ENCODE measurements around the gene ABCF1.
"Not testable (repeated sequence)": the region's sequence is repeated elsewhere in the genome, so short reads cannot be mapped to it uniquely, and the experiment has no call there.

Gene ABCF1

DNA sequence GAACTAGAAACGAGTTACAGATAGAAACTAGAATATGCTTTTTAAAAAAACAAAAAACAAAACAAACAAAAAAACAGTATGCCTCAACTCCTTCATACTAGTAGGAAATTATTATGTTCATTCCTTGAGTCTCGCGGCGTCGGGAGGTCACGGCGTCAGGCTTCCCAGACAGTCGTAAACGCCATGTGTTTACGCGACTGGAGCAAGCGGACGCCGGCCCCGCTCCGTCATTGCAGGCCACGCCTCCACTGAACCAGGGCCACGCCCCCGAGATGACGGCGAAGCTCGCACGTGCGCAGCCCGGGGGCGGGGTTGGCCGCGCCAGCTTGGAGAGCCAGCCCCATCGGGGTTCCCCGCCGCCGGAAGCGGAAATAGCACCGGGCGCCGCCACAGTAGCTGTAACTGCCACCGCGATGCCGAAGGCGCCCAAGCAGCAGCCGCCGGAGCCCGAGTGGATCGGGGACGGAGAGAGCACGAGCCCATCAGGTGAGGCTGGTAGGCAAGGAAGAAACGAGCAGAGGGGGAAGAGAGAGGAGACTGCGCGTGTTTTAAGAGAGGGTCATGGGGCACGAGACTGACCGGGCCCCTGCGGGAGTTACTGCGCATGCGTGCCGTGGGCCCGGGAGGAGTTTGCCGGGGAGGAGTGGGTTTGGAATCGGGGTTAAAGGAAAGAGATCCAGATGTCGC, at the start of gene ABCF1:
Gene ABCF1, plus strand, starts transcription at position 368 of the 687 bp plus-strand sequence. Its CDS starts 46 bp downstream, at position 414.
- TF ChIP-seq CTCF (IDR thresholded peaks at IDR 0.05; ENCODE audit: control insufficient read depth, extremely low read depth, insufficient read depth) = no peak
- peak within 1 kb of the TSS; percentile 84 for H3K4me3 ChIP-seq (ENCODE audit: low read depth, low read length)
- DNase-seq (ENCODE audit: low read depth) = peak; percentile 88

DNA sequence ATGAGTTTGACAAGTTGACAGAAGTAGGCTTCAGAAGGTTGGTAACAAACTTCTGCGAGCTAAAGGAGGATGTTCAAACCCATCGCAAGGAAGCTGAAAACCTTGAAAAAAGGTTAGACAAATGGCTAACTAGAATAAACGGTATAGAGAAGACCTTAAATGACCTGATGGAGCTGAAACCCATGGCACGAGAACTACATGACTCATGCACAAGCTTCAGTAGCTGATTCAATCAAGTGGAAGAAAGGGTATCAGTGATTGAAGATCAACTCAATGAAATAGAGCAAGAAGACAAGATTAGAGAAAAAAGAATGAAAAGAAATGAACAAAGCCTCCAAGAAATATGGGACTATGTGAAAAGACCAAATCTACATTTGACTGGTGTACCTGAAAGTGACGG, 49.3 kb upstream of the ABCF1 start:
- not testable (repeated sequence) for H3K4me3 ChIP-seq (ENCODE audit: low read depth, low read length); DNase-seq (ENCODE audit: low read depth)

DNA sequence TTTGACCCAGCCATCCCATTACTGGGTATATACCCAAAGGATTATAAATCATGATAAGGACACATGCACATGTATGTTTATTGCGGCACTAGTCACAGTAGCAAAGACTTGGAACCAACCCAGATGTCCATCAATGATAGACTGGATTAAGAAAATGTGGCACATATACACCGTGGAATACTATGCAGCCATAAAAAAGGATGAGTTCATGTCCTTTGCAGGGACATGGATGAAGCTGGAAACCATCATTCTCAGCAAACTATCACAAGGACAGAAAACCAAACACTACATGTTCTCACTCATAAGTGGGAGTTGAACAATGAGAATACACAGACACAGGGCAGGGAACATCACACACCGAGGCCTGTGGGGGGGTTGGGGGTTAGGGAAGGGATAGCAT, 44.8 kb upstream of the ABCF1 start:
- not testable (repeated sequence) for DNase-seq (ENCODE audit: low read depth); H3K4me3 ChIP-seq (ENCODE audit: low read depth, low read length)

DNA sequence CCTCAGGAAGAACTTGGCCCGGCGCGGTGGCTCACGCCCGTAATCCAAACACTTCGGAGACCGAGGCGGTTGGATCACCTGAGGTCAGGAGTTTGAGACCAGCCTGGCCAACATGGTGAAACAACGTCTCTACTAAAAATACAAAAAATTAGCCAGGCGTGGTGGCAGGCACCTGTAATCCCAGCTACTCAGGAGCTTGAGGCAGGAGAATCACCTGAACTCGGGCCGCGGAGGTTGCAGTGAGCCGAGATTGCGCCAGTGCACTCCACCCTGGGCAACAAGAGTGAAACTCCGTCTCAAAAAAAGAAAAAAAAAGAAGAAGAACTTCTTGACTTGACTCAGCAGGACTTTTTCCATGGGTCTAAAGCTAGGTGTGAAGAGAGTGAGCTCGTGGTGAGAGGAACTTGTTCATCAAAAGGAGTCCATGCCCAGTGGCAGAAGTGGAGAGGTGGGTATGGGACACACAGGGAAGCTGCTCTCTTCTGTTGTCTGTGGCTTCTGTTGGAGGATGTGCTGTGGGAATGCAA, 41.8 kb upstream of the ABCF1 start:
- DNase-seq (ENCODE audit: low read depth); H3K4me3 ChIP-seq (ENCODE audit: low read depth, low read length): not testable (repeated sequence)

- TF ChIP-seq CTCF (IDR thresholded peaks at IDR 0.05; ENCODE audit: control insufficient read depth, extremely low read depth, insufficient read depth) = no peak
- no peak overlapping the region for H3K4me3 ChIP-seq (ENCODE audit: low read depth, low read length)
- DNase-seq (ENCODE audit: low read depth) = no peak
Observed at GRCh38 chr6:30530014-30530413, 41.2 kb upstream of the ABCF1 start.

GRCh38 chr6:30533460-30534294, 37.6 kb upstream of the ABCF1 start:
- H3K4me3 ChIP-seq (ENCODE audit: low read depth, low read length) = no peak overlapping the region
- DNase-seq (ENCODE audit: low read depth) = no peak
- no peak for TF ChIP-seq CTCF (IDR thresholded peaks at IDR 0.05; ENCODE audit: control insufficient read depth, extremely low read depth, insufficient read depth)

- no peak for DNase-seq (ENCODE audit: low read depth)
- H3K4me3 ChIP-seq (ENCODE audit: low read depth, low read length) = no peak overlapping the region
- no peak for TF ChIP-seq CTCF (IDR thresholded peaks at IDR 0.05; ENCODE audit: control insufficient read depth, extremely low read depth, insufficient read depth)
Observed at GRCh38 chr6:30537931-30538330, 33.3 kb upstream of the ABCF1 start.

- peak overlapping the region; percentile 3 for H3K4me3 ChIP-seq (ENCODE audit: low read depth, low read length)
- DNase-seq (ENCODE audit: low read depth) = peak; percentile 59
- peak; percentile 95 for TF ChIP-seq CTCF (IDR thresholded peaks at IDR 0.05; ENCODE audit: control insufficient read depth, extremely low read depth, insufficient read depth)
Observed at GRCh38 chr6:30541515-30542403, 29.5 kb upstream of the ABCF1 start.
